Raji (cell line): Measurements from ENCODE around the gene LTK.

Experiments
- POLR2A ChIP-seq: IDR thresholded peaks from 2 replicates; pipeline ENCODE4 v1.6.1; 2011; ENCODE audit warnings: low read depth, low read length, control low read depth; ENCODE audit not compliant: insufficient read depth

The LTK gene

GRCh38 chr15:41480396-41481140 lies 33.1 kb downstream of the LTK start:
- no peak for TF ChIP-seq POLR2A

GRCh38 chr15:41476416-41477048 lies 37.1 kb downstream of the LTK start:
- TF ChIP-seq POLR2A: no peak

- TF ChIP-seq POLR2A: no peak
These were observed 38.7 kb downstream of the LTK start for GRCh38 chr15:41474941-41475340.

DNA sequence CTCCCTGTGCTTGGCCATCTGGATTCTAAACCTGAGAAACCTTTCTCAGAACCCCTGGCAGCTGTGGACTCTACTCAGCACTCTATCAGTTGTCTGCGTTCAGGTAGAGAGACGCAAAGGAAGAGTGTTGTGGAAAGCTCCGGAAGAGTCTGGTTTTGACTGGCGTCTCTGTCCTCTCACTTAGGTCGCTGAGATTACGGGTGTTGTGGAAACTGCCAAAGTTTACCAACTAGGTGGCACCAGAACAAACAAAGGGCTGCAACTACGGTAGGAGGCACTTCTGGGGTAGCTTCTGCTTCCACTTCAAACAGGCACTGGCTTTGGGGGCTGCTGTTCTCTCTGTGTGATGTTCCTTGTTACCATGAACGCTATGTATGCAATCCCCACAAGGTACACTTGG lies 39.2 kb downstream of the LTK start:
- no peak for TF ChIP-seq POLR2A

- TF ChIP-seq POLR2A: no peak
These were observed 40.2 kb downstream of the LTK start for GRCh38 chr15:41473418-41473817.

GRCh38 chr15:41466711-41467110 lies 46.9 kb downstream of the LTK start:
- no peak for TF ChIP-seq POLR2A

GRCh38 chr15:41465822-41466421 lies 47.7 kb downstream of the LTK start:
- TF ChIP-seq POLR2A: no peak

GRCh38 chr15:41464889-41465580 lies 48.6 kb downstream of the LTK start:
- TF ChIP-seq POLR2A: no peak

- TF ChIP-seq POLR2A: no peak
These were observed 51.4 kb downstream of the LTK start for GRCh38 chr15:41462084-41462795.
